ENCODE measurements around the gene AK9. TPM values are rescaled to one million over a fixed set of nuclear protein-coding genes. Genes with fewer than 3 reads are reported as not detected.
A peak's percentile ranks its signal among the peaks of the same experiment; 100 is the strongest.
"Not testable (repeated sequence)": the region's sequence is repeated elsewhere in the genome, so short reads cannot be mapped to it uniquely, and the experiment has no call there.

Gene AK9
- total RNA-seq, 1 donor from 2014 or later = 5.4 TPM

DNA sequence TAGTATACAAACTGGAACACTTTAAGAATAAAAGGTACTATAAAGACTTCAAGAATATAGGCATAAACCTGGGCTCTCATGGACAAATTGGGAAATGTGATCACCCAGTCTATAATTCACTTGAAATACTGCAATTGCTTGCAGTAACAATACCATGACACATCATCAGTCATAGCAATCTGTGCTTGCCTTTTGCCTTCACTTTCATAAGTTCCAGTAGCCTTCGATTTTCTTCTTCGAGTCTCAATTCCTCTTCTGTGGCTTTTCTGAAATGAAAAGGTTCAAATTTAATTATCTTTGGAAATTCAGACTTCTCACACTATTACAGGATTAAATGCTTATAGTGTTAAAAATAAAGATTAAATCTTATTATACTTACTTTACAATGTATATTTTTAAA is 111.6 kb downstream of the AK9 start:
- DNase-seq (ENCODE audit: low read depth) = no peak
- Histone ChIP-seq H3K36me3 (ENCODE audit: control insufficient read depth, insufficient read depth, low read length) (no peaks in the 10 kb centered on the region), H3K27me3 (ENCODE audit: control insufficient read depth, insufficient read depth, low read length) (no peaks in the 10 kb centered on the region), H3K4me3 (ENCODE audit: low read depth, low read length) (no peak overlapping the region)
- TF ChIP-seq, protein P1, sequence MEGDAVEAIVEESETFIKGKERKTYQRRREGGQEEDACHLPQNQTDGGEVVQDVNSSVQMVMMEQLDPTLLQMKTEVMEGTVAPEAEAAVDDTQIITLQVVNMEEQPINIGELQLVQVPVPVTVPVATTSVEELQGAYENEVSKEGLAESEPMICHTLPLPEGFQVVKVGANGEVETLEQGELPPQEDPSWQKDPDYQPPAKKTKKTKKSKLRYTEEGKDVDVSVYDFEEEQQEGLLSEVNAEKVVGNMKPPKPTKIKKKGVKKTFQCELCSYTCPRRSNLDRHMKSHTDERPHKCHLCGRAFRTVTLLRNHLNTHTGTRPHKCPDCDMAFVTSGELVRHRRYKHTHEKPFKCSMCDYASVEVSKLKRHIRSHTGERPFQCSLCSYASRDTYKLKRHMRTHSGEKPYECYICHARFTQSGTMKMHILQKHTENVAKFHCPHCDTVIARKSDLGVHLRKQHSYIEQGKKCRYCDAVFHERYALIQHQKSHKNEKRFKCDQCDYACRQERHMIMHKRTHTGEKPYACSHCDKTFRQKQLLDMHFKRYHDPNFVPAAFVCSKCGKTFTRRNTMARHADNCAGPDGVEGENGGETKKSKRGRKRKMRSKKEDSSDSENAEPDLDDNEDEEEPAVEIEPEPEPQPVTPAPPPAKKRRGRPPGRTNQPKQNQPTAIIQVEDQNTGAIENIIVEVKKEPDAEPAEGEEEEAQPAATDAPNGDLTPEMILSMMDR (IDR thresholded peaks at IDR 0.05; ENCODE audit: insufficient read depth, low read length, poor library complexity, severe bottlenecking) = no peak

GRCh38 chr6:109569901-109570300 is 121.1 kb downstream of the AK9 start:
- H3K4me3 ChIP-seq (ENCODE audit: low read depth, low read length); DNase-seq (ENCODE audit: low read depth); H3K27me3 ChIP-seq (ENCODE audit: control insufficient read depth, insufficient read depth, low read length); H3K36me3 ChIP-seq (ENCODE audit: control insufficient read depth, insufficient read depth, low read length): not testable (repeated sequence)

- H3K27me3 ChIP-seq (ENCODE audit: control insufficient read depth, insufficient read depth, low read length) = no peaks in the 10 kb centered on the region
- DNase-seq (ENCODE audit: low read depth) = no peak
- TF ChIP-seq, protein P1 (IDR thresholded peaks at IDR 0.05; ENCODE audit: insufficient read depth, low read length, poor library complexity, severe bottlenecking) = no peak
- no peaks in the 10 kb centered on the region for H3K36me3 ChIP-seq (ENCODE audit: control insufficient read depth, insufficient read depth, low read length)
- no peak overlapping the region for H3K4me3 ChIP-seq (ENCODE audit: low read depth, low read length)
These were observed 129.2 kb downstream of the AK9 start for GRCh38 chr6:109561844-109562243.

DNA sequence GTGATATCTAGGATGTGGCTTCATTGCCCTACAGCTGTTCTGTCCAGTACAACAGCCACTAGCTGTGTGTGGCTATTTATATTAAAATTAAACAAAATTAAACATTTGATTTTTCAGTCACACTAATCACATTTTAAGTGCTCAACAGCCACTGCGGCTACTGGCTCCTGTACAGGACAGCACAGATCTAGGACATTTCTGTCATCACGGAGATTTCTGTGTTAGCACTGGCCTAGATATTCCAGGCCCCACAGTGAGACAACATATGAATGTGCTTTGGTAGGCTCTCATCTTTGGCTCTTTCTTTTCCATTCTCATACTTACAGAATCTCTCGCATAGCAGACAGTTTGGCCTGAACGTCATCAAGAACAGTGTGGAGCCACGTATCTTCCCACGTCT is 159.6 kb downstream of the AK9 start:
- TF ChIP-seq, protein P1 (IDR thresholded peaks at IDR 0.05; ENCODE audit: insufficient read depth, low read length, poor library complexity, severe bottlenecking) = no peak
- Histone ChIP-seq H3K27me3 (ENCODE audit: control insufficient read depth, insufficient read depth, low read length) (no peaks in the 10 kb centered on the region), H3K36me3 (ENCODE audit: control insufficient read depth, insufficient read depth, low read length) (no peaks in the 10 kb centered on the region), H3K4me3 (ENCODE audit: low read depth, low read length) (no peak overlapping the region)
- DNase-seq (ENCODE audit: low read depth) = no peak

DNA sequence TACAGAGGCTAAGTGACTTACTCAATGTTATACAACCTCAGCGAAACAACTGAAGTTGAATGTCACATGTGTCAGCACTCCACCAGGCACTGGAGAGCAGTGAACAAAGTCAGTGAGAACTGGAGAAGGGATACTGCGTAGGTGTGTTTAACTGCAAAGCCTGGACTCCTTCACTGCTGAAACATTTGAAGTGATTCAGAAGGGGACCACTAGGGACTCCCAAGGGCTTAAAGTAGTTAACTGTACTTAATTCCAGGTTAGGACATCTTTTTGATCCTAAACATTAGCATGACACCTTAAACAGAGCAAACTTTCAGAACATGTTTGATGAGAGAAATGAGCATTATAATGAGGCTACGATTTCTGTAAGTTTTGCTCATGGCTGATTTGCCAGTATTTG is 163.0 kb downstream of the AK9 start:
- no peaks in the 10 kb centered on the region for H3K27me3 ChIP-seq (ENCODE audit: control insufficient read depth, insufficient read depth, low read length)
- no peak overlapping the region for H3K4me3 ChIP-seq (ENCODE audit: low read depth, low read length)
- TF ChIP-seq, protein P1 (IDR thresholded peaks at IDR 0.05; ENCODE audit: insufficient read depth, low read length, poor library complexity, severe bottlenecking) = peak; percentile 44
- no peaks in the 10 kb centered on the region for H3K36me3 ChIP-seq (ENCODE audit: control insufficient read depth, insufficient read depth, low read length)
- no peak for DNase-seq (ENCODE audit: low read depth)

DNA sequence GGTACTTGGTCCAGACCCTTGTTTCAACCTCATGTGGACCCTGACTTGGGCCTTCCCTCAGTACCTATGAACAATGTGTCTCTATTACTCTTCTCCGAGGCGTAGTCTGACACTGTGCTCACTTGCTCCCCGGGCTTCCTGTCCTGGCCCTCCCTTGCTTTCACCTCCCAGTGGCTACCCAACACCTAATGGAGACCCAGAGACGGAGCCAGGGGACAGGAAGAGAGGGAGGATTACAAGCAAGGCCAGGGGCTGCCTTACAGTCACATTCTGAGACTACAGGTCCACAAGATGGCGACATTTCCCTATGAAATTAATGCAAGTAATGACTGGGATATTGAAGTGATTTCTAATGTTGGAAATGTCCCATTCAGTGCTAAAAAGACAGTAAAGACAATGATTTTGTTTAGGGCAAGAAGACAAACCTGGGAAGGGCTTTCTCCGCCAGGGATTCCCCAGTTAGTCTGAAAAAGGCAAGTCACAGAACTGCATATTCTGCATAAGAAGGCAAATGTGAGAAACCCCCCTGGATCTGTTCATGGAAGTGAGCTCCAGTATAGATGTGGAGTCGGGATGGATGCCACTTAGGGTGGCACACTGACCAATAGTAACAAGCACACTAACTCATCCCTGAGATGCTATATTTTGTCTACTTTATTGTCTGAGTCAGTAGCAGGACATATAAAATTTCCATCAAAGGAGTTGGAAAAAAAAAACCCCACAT is 163.9 kb downstream of the AK9 start:
- Histone ChIP-seq H3K27me3 (ENCODE audit: control insufficient read depth, insufficient read depth, low read length) (no peaks in the 10 kb centered on the region), H3K36me3 (ENCODE audit: control insufficient read depth, insufficient read depth, low read length) (no peaks in the 10 kb centered on the region), H3K4me3 (ENCODE audit: low read depth, low read length) (no peak overlapping the region)
- TF ChIP-seq, protein P1 (IDR thresholded peaks at IDR 0.05; ENCODE audit: insufficient read depth, low read length, poor library complexity, severe bottlenecking) = peak; percentile 60
- DNase-seq (ENCODE audit: low read depth) = peak; percentile 31
